ENCODE results near the gene THAP5.
"Not testable (repeated sequence)": the region's sequence is repeated elsewhere in the genome, so short reads cannot be mapped to it uniquely, and the experiment has no call there.

Gene THAP5

DNA sequence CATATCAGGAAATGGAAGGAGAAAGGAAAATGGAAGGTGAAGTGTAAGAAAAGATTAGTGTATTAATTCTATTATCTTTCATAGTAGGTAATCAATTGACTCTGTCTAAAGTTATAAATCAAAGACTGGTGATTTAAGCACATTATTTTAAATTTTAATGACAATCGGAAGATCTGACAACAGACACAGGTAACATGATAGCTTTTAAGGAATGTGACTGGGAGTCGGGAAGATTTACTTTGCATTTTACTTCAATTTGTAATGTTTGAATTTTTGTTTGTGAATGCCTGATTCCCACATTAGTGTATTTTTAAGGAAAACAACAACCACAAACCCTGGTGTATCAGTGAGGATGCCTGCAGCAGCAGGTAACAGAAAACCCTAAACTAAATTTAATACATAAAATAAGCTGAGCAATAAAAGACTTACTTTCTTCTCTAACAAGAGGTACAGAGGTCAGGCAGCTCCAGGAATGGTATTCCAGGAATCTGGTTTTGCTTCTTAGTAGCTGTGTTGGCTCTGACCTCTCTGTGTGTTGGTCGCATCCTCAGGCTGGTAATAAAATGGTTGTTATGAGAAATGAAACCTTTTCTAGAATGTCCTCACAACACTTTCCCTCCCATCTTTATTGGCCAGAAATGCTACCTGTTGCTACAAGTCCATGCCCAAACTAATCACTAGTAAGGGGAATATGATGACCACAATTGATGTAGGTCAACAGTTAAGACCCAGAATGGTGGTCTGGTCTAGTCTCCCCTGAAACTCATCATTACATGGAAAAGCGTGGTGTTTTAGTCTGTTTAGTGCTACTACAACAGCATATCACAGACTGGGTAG, 12.4 kb upstream of the THAP5 start:
- DNase-seq = no peak

DNA sequence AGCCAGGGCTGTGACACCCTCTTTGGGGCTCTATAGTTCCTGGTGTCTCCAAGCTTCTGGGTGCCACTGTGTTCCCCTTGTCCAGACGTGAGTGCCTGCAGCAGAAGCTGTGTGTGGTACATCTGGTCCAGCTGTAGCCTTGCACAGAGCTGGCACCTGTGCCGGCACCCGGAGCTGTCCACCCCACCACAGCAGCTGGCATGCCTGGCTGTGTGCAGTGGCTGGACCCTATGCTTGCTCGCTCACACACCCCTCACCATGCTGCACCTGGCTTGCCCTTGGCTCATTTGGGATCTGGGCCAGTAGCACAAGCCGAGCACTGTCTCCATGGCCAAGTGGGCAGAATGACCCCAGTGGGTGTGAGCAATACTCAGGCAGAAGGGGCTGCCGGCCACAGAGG, 10.8 kb upstream of the THAP5 start:
- DNase-seq = no peak

GRCh38 chr7:108578937-108579336, 9.4 kb upstream of the THAP5 start:
- DNase-seq = no peak

GRCh38 chr7:108576116-108576515, 6.6 kb upstream of the THAP5 start:
- DNase-seq = no peak

GRCh38 chr7:108575156-108575555, 5.7 kb upstream of the THAP5 start:
- no peak for DNase-seq

- DNase-seq = no peak
These were observed 3.0 kb upstream of the THAP5 start for GRCh38 chr7:108572480-108572879.

- DNase-seq = no peak
These were observed 745 bp upstream of the THAP5 start for GRCh38 chr7:108570146-108570755.

DNA sequence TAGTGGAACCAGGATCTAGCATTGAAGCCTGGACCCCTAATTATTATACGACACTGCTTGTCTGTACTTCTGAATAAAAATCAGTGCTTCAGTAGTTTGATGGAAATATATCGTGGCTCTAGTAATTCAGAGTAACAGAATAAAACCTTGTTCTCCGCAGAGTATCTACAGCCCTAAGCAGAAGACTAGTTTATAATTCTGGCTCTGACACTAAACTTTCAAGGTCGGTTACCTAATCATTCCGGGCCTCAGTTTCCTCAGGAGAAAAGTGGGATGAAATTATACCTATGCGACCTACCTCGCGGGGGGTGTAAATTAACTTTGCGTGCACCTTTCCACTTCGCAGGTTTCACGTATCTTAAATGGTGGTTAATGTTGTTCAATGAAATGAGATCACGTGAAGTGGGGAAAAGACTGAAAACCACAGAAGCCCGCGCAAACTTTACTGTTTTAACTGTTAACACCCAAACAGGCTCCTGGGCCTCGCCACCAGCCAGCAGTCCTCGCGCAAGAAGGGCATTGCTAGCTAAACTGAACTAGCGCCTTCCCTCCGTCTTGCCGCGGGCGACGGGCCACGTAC, 615 bp downstream of the THAP5 start:
- DNase-seq = no peak

DNA sequence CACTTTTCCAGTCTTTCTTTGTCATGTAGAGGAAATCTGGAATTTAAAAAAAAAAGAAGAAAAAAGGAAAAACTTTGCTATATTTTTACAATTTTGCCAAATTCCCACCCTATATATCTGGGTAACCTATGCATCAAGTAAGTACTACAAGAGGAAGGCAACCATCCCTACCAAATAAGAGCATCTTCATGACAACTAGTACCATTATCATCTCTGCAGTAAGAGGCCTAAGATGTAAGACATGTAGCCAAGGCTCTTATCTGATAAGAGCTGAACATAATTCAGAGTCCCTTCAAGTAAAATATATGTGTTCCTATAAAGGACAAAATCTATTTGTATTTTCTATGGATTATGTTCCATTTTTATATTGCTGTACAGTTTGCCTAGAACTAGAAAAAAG, 3.5 kb downstream of the THAP5 start:
- no peak for DNase-seq

GRCh38 chr7:108561047-108561619, 8.4 kb downstream of the THAP5 start:
- no peak for DNase-seq

- DNase-seq = no peak
These were observed 10.3 kb downstream of the THAP5 start for GRCh38 chr7:108559253-108559652.

DNA sequence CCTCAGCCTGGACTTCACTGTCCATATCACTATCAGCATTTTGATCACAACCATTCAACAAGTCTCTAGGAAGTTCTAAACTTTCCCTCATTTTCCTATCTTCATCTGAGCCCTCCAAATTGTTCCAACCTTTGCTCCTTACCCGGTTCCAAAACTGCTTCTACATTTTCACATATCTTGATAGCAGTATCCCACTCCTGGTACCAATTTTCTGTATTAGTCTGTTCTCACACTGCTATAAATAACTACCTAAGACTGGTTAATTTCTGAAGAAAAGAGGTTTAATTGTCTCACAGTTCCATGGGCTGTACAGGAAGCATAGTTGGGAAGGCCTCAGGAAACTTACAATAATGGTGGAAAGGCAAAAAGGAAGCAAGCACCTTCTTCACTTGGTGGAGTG, 11.9 kb downstream of the THAP5 start:
- DNase-seq = no peak

- DNase-seq = no peak
These were observed 12.3 kb downstream of the THAP5 start for GRCh38 chr7:108557191-108557590.

DNA sequence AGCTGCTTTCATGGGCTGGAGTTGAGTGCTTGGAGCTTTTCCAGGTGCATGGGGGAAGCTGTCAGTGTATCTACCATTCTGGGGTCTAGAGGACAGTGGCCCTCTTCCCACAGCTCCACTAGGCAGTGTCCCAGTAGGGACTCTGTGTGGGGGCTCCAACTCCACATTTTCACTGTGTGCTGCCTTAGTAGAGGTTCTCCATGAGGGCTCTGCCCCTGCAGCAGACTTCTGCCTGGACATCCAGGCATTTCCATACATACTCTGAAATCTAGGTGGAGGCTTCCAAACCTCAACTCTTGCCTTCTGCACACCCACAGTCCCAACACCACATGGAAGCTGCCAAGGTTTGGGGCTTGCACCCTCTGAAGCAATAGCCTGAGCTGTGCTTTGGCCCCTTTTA, 12.8 kb downstream of the THAP5 start:
- DNase-seq = not testable (repeated sequence)

GRCh38 chr7:108548141-108548896, 21.2 kb downstream of the THAP5 start:
- DNase-seq = not testable (repeated sequence)

DNA sequence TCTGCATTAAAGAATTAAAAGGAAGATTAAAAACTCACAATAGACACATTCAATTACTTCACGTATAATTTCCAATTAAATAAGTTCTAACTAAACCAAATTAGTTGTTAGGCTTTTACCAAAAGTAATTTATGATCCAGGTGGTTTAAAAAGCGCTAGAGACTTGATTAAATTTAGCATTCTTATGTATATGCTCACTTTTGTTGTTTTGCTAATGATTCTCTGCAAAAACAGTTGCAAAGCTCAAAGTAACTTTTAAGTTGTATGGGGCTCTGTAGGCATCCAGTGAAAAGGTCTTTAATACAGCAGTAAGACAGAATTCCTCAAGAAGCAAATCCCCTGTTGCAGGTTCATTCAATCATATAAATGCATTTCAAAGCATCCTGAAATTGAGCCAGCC, 28.0 kb downstream of the THAP5 start:
- no peak for DNase-seq

GRCh38 chr7:108538685-108539084, 30.8 kb downstream of the THAP5 start:
- not testable (repeated sequence) for DNase-seq

GRCh38 chr7:108538236-108538635, 31.3 kb downstream of the THAP5 start:
- not testable (repeated sequence) for DNase-seq

GRCh38 chr7:108537229-108537628, 32.3 kb downstream of the THAP5 start:
- DNase-seq = no peak

GRCh38 chr7:108535744-108536143, 33.8 kb downstream of the THAP5 start:
- no peak for DNase-seq

- no peak for DNase-seq
These were observed 34.2 kb downstream of the THAP5 start for GRCh38 chr7:108535257-108535656.

DNA sequence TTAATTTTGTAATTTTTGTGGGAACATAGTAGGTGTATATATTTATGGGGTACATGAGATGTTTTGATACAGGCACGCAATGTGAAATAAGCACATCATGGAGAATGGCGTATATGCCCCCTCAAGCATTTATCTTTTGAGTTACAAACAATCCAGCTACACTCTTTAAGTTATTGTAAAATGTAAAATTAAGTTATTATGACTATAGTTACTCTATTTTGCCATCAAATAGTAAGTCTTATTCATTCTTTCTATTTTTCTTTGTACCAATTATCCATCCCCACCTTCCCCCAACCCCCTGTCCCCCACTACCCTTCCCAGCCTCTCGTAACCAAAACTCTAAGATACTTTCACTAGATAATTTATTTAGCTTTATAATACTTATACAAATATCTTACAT, 35.8 kb downstream of the THAP5 start:
- no peak for DNase-seq

- no peak for DNase-seq
These were observed 40.2 kb downstream of the THAP5 start for GRCh38 chr7:108529341-108529740.
